ENCODE measurements around the gene NHSL1.

The NHSL1 gene

GRCh38 chr6:138400326-138400725, 99.0 kb downstream of the NHSL1 start:
- DNase-seq = no peak

DNA sequence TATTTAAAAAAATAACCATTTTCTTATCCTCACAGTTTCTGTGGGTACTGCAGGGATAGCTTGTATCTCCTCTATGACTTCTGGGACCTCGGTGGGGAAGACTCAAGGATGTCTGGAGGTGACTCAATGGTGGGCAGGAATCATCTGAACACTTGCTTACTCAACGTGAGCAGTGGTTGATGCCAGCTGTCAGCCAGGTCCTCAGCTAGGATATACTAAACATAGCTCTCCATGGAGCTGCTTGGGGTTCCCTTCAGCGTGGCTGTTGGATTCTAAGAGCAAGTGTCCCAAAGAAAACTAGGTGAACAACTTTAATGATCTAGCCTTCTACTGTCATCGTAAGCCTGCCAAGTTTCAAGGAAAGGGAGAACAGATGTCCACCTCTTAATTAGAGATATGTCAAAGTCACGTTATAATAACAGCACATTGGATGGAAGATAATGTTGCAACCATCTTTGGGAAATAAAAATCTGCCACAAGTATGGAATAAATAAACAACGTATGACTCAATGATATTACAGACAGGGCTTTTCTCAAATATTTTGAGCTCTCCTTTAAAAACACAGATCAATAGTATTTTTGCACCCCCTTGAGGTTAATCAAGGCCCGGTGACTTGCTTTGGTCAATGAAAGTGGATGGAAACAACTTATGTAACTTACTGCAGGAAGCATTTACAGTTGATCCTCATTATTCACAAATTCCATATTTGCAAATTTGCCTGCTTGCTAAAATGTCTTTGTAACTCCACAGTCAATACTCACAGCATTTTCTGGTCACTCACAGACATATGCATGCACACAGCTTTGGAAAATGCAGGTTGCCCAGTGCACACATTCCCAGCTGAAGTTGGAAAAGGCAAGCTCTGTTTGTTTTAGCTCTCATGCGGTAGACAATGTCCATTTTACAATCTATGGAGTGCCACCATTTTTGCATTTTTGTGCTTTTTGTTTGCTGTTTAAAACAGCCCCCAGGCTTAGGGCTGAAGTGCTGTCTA, 101.9 kb downstream of the NHSL1 start:
- no peak for DNase-seq

GRCh38 chr6:138396709-138397108, 102.6 kb downstream of the NHSL1 start:
- no peak for DNase-seq

DNA sequence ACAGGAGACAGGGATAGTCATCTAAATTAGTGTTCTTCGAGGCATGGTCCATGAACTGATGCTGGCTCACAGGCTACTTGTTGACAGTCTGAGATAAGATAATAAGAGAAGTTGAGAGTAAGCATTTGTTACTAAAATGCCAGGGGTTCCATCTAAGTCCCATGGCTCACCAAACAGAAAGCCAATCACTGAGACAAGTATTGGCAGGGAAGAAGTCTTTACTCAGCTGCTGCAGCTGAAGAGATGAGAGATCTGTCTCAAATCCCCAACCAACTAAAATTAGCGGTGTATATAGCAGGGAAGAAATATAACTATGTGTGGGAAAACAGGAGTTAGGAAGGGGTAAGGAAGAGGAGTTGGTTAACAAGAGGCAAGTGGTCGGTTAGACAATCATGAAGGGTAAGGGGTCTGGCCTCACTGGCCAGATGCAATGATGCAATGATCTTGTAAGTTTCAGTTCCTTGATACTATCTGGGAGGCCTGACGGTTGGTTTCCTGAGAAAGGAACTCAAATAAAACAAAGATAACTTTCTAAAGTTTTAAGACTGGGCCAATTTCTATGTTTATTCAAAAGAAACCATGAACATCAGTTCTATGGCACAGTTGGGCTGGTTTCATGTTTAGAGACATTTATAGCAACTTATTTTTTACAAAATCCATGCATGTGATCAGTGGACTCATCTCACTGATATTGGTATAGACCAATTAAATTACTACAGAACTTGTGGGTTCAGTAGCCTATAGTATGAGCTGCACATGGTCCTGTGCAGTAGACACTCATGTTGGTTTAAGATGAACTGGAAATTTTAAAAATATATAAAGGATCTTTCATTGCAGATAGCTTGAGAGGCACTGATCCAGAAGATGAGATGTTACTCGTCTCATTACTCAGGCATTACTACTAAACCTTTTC, 105.2 kb downstream of the NHSL1 start:
- DNase-seq = no peak

DNA sequence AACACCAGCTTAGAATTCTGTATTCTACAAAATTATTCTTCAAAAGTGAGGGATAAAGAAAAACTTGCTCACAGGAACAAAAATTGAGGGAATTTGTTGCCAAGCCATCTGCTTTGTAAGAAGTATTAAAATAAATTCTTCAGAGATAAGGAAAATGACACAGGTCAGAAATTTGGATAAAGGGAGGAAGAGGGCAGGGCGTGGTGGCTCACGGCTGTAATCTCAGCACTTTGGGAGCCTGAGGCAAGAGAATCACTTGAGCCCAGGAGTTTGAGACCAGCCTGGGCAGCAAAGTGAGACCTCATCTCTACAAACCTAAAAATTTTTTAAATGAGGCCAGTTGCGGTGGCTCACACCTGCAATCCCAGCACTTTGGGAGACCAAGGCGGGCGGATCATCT, 109.7 kb downstream of the NHSL1 start:
- DNase-seq = no peak

- DNase-seq = no peak
These were observed 111.5 kb downstream of the NHSL1 start for GRCh38 chr6:138387577-138388368.

- DNase-seq = no peak
These were observed 112.4 kb downstream of the NHSL1 start for GRCh38 chr6:138386897-138387296.

DNA sequence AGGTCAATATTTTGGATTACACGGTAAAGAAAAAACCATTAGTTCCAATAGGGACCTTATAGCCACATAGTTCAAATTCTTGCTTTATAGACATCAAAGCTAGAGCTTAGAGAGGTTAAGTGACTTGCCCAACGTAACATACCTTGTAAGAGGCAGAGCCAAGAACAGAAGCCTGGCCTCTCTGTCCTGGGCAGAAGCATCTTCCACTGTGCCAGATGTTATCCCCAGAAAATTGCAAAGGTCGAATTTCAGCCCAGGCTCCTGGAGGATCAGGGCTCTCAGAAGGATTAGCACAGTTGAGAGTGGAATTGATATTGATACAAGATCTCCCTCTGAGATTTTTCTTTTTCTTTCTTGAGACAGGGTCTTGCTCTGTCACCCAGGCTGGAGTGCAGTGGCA, 115.5 kb downstream of the NHSL1 start:
- DNase-seq = no peak

DNA sequence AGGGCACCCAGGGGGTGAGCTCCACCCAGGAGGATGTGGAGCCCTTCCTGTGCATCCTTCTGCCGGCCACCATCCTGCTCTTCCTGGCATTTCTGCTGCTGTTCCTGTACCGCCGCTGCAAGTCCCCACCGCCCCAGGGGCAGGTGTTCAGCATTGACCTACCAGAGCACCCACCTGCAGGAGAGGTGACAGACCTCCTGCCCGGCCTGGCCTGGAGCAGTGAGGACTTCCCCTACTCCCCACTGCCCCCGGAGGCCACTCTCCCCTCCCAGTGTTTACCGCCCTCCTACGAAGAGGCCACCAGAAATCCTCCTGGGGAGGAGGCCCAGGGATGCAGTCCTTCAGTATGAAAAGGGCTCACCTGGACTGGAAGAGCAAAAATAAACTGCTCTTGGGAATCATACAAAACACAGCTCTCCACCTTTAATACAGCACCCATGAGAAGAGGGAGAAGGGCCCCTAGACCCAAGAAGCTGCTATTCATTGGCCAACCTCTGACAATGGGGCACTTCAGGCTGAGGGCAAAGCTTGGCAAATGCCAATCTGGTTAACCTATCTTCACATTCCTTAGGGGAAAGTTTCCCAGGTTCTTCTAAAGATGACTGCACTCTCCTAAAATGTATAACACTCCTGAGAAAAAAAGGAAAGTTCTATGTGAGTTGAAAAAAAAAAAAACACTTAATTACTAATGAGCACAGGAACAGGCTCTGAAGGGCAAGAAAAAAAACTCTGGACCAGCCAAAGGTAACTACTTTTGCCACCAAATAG, 116.6 kb downstream of the NHSL1 start:
- no peak for DNase-seq

GRCh38 chr6:138378463-138378862, 120.8 kb downstream of the NHSL1 start:
- DNase-seq = no peak

- no peak for DNase-seq
These were observed 121.5 kb downstream of the NHSL1 start, which contains the start of gene SMIM28 for GRCh38 chr6:138377844-138378243. Gene SMIM28, plus strand, starts transcription at chr6:138377905. Its CDS starts 168 bp downstream, at chr6:138378073.

GRCh38 chr6:138377042-138377441, 122.3 kb downstream of the NHSL1 start:
- no peak for DNase-seq

- DNase-seq = no peak
These were observed 124.5 kb downstream of the NHSL1 start for GRCh38 chr6:138374815-138375214.

GRCh38 chr6:138374230-138374629, 125.1 kb downstream of the NHSL1 start:
- DNase-seq = no peak

- DNase-seq = no peak
These were observed 126.4 kb downstream of the NHSL1 start for GRCh38 chr6:138372711-138373463.
